K562 (cell line): ENCODE measurements around the gene ANKMY2. TPM values are rescaled to one million over a fixed set of nuclear protein-coding genes. Genes with fewer than 3 reads are reported as not detected.

Experiments
- ATAC-seq: fragments of 200-7000 bp; cut with Tn5 transposase; 3 replicates; pipeline ENCODE4 v1.9.1; 2020; ENCODE audit warnings: moderate library complexity
- BruUV-seq: library from RNA; stranded (reverse); fragments of 400-500 nt; replicated peaks from 2 replicates; lab custom pipeline; 2021; lab: Mats Ljungman, UMichigan
- CTCF ChIA-PET: fragments of 300-600 bp; formaldehyde crosslinking; extraction: SDS; loops from one replicate; lab custom pipeline; 2021; ENCODE audit warnings: low intra/inter-chr PET ratio; lab: Yijun Ruan, JAX
- POLR2A ChIA-PET: fragments of 300-600, 350-650 bp; sonication (Branson Sonifier 250); formaldehyde crosslinking; extraction: SDS; loops from one replicate; lab custom pipeline; 2021; ENCODE audit warnings: antibody characterized with exemption, inconsistent platforms; lab: Yijun Ruan, JAX
- DNase-seq, 4 experiments: peaks; one replicate each; pipeline versions ENCODE4 v3.0.0 to v3.0.0-alpha.2; 2011 to 2018; ENCODE audit warnings: low spot score in 3 of 4, mixed read lengths in 3 of 4; ENCODE audit errors: extremely low read depth in 1 of 4
- FAIRE-seq: peaks from 2 replicates; lab custom pipeline; 2011; peaks lifted over from hg19 to GRCh38; lab: Jason Lieb, UNC
- H2AFZ ChIP-seq: 2 replicates; pipeline ENCODE4 v1.6.0; 2011; ENCODE audit warnings: low read depth, low read length, control low read depth, inconsistent platforms
- H3K27ac ChIP-seq: fragments of 200-600 bp; 3 replicates; pipeline ENCODE4 v1.8.0; 2011; ENCODE audit warnings: low read depth, mild to moderate bottlenecking, control low read depth, inconsistent platforms, low read length, moderate library complexity, mixed read lengths; ENCODE audit errors: extremely low read depth
- H3K27me3 ChIP-seq, 2 experiments: fragments of 300-600 bp in 1 of 2; 2 replicates in 1 of 2; 3 replicates in 1 of 2; pipeline versions ENCODE4 v1.6.0 to v1.8.0; 2011; ENCODE audit warnings: inconsistent platforms in 2 of 2, low read length in 2 of 2, mild to moderate bottlenecking in 1 of 2, mixed read lengths in 1 of 2, moderate library complexity in 1 of 2; ENCODE audit not compliant: control insufficient read depth in 2 of 2, insufficient read depth in 2 of 2
- H3K36me3 ChIP-seq: fragments of 300-600 bp; 3 replicates; pipeline ENCODE4 v1.8.0; 2011; ENCODE audit warnings: mild to moderate bottlenecking, low read length, inconsistent platforms; ENCODE audit not compliant: control insufficient read depth, insufficient read depth
- H3K4me1 ChIP-seq, 2 experiments: fragments of 200-600 bp in 1 of 2; replicated peaks in 1 of 2; 2 replicates in 1 of 2; 3 replicates in 1 of 2; pipeline versions ENCODE4 v1.5.1 to v1.8.0; 2011; ENCODE audit warnings: inconsistent platforms in 2 of 2, low read length in 2 of 2, mild to moderate bottlenecking in 1 of 2, mixed read lengths in 1 of 2, moderate library complexity in 1 of 2; ENCODE audit not compliant: control insufficient read depth in 2 of 2, insufficient read depth in 2 of 2
- H3K4me2 ChIP-seq: 2 replicates; pipeline ENCODE4 v1.6.1; 2011; ENCODE audit warnings: low read length, control low read depth, inconsistent platforms, mixed read lengths; ENCODE audit not compliant: insufficient read depth
- H3K4me3 ChIP-seq: fragments of 200-600 bp; sonication (generic), shearing (Covaris generic); 2 replicates; pipeline ENCODE4 v1.5.1; 2016; ENCODE audit warnings: control low read depth, inconsistent platforms
- H3K79me2 ChIP-seq: fragments of 200-600 bp; 3 replicates; pipeline ENCODE4 v1.8.0; 2011; ENCODE audit warnings: low read length, inconsistent platforms; ENCODE audit not compliant: control insufficient read depth, insufficient read depth
- H3K9ac ChIP-seq, 2 experiments: 2 replicates each; pipeline versions ENCODE4 v1.6.0 to v1.6.1; 2011; ENCODE audit warnings: low read depth in 2 of 2, low read length in 2 of 2, control low read depth in 1 of 2, inconsistent platforms in 1 of 2, mild to moderate bottlenecking in 1 of 2, mixed read lengths in 1 of 2; ENCODE audit not compliant: insufficient read depth in 1 of 2
- H3K9me1 ChIP-seq: one replicate; pipeline ENCODE4 v1.6.0; 2011; ENCODE audit warnings: inconsistent platforms, mild to moderate bottlenecking, low read length, moderate library complexity; ENCODE audit not compliant: control insufficient read depth, insufficient read depth
- H3K9me3 ChIP-seq: replicated peaks from 2 replicates; pipeline ENCODE4 v1.5.1; 2011; ENCODE audit warnings: low read depth, low read length, inconsistent platforms; ENCODE audit not compliant: control insufficient read depth, insufficient read depth
- H4K20me1 ChIP-seq: replicated peaks from 2 replicates; pipeline ENCODE4 v1.6.1; 2011; ENCODE audit warnings: low read length, inconsistent platforms, mixed read lengths; ENCODE audit not compliant: control insufficient read depth, insufficient read depth
- CEBPG ChIP-seq, 3 experiments: fragments of 200-800 bp in 1 of 3; sonication (Bioruptor generic) in 1 of 3; sonication (generic) in 1 of 3; formaldehyde crosslinking in 1 of 3; IDR thresholded peaks in 2 of 3; conservative IDR thresholded peaks in 1 of 3; 2 replicates each; pipeline versions ENCODE4 v1.6.1 to v1.8.0; 2016 to 2022; ENCODE audit warnings: missing compliant biosample characterization in 2 of 3, missing genetic modification characterization in 2 of 3, mild to moderate bottlenecking in 1 of 3, missing genetic modification reagents in 1 of 3
- E2F8 ChIP-seq: fragments of 450-650 bp; IDR thresholded peaks from 2 replicates; pipeline ENCODE4 v1.7.1; 2018; ENCODE audit warnings: mild to moderate bottlenecking, low read depth; ENCODE audit not compliant: partially characterized antibody
- HOXB6 ChIP-seq: fragments of 250-450 bp; sonication (Bioruptor Pico); IDR thresholded peaks from 2 replicates; pipeline ENCODE4 v1.5.1; 2022; ENCODE audit warnings: mild to moderate bottlenecking, borderline replicate concordance
- MECOM ChIP-seq: fragments of 250-450 bp; sonication (Bioruptor Pico); IDR thresholded peaks from 2 replicates; pipeline ENCODE4 v1.8.0; 2022; ENCODE audit warnings: inconsistent platforms
- NCOA6 ChIP-seq: fragments of 450-650 bp; IDR thresholded peaks from 2 replicates; pipeline ENCODE4 v1.6.1; 2017; ENCODE audit warnings: mild to moderate bottlenecking
- OTX1 ChIP-seq: fragments of 450-650 bp; formaldehyde crosslinking; IDR thresholded peaks from 2 replicates; pipeline ENCODE4 v1.4.0; 2022; ENCODE audit warnings: mild to moderate bottlenecking
- TFE3 ChIP-seq: fragments of 450-650 bp; formaldehyde crosslinking; IDR thresholded peaks from 2 replicates; pipeline ENCODE4 v1.4.0; 2020; ENCODE audit warnings: mild to moderate bottlenecking, mixed read lengths
- ZBTB43 ChIP-seq: sonication (generic); formaldehyde crosslinking; IDR thresholded peaks from 2 replicates; pipeline ENCODE4 v1.8.0; 2023; ENCODE audit warnings: mild to moderate bottlenecking, missing genetic modification reagents
- ZMIZ1 ChIP-seq, 2 experiments: fragments of 150-350 bp in 1 of 2; IDR thresholded peaks; 2 replicates each; pipeline ENCODE4 v1.6.1; 2012 to 2016; ENCODE audit warnings: low read depth in 2 of 2, low read length in 2 of 2, mild to moderate bottlenecking in 1 of 2, moderate library complexity in 1 of 2
- ZNF444 ChIP-seq: fragments of 250-450 bp; sonication (Bioruptor Pico); IDR thresholded peaks from 2 replicates; pipeline ENCODE4 v1.4.0; 2020; ENCODE audit warnings: mild to moderate bottlenecking, moderate library complexity
- WGBS: fragments of 100-300 bp; shearing (Covaris generic); methylation state at CpG from one replicate; pipeline ENCODE4 v1.1.6; 2016; ENCODE audit warnings: low coverage, mixed read lengths; ENCODE audit not compliant: insufficient coverage; ENCODE audit errors: missing lambda C conversion rate; 5-methylcytosine and 5-hydroxymethylcytosine counted together
- in situ Hi-C: fragments of 300-500 bp; cut with MboI; formaldehyde crosslinking; loops from 4 replicates; pipeline ENCODE4 v1.15.0; 2018; ENCODE audit warnings: inconsistent platforms, mixed read lengths
- intact Hi-C: fragments of 100-400 bp; cut with micrococcal nuclease; formaldehyde crosslinking; loops from 2 replicates; pipeline ENCODE4 v1.14.2; 2022
- polyA plus RNA-seq, 8 experiments: library from polyadenylated mRNA; depleted of rRNA in 4 of 8; stranded (reverse) in 5 of 8; unstranded in 3 of 8; fragments of >200 nt; fragmentation: Nextera tagmentation in 2 of 8; fragmentation: Illumina TruSeq in 1 of 8; extraction: Ambion mirVana in 2 of 8; extraction: Trizol in 1 of 8; gene quantifications; 2 replicates each; pipeline versions ENCODE4 v1.2.1 to v1.2.3, GENCODE V29; 2011 to 2014; ENCODE audit warnings: inconsistent platforms in 1 of 8, missing spikeins in 1 of 8
- total RNA-seq, 7 experiments: library from RNA; depleted of rRNA in 6 of 7; stranded (reverse); fragments of >200 nt in 6 of 7; fragmentation: Illumina TruSeq in 2 of 7; extraction: Trizol in 2 of 7; gene quantifications; 2 replicates each; pipeline versions ENCODE4 v1.2.1 to v1.2.3, GENCODE V29; 2011 to 2021; ENCODE audit warnings: low replicate concordance in 1 of 7

The ANKMY2 gene
- total and polyA plus RNA-seq, 9 of the 15 experiments (the other 6 are each of a cell fraction or from before 2014, with no cell fraction given) = 38.9 to 71.5 (median 48.8) TPM

DNA sequence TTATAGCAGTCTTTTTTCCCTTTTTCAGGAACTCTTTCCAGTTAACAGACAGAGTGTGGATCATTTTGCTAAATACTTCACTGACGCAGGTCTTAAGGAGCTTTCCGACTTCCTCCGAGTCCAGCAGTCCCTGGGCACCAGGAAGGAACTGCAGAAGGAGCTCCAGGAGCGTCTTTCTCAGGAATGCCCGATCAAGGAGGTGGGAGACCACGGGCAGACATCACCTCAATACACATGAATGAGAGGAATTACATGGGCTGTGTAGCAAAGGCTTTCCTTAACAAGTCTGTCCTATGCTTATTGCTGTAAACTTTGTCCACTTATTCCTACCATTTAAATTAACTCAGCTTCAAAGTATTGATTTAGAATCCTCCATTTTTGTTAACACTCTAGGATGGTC is 49.3 kb upstream of the ANKMY2 start:
- Histone ChIP-seq H3K4me3 (no peak overlapping the region), H3K36me3 (peaks cover 100% of the 10 kb centered on the region), H2AFZ (no peak overlapping the region), H3K9ac (no peak overlapping the region), H3K27ac (no peak overlapping the region), H3K4me2 (no peak overlapping the region), H3K79me2 (no peaks in the 10 kb centered on the region), H3K9me3 (no peaks in the 10 kb centered on the region), H3K27me3 (no peaks in the 10 kb centered on the region), H3K4me1 (no peaks in the 10 kb centered on the region), H3K9me1 (no peaks in the 10 kb centered on the region), H4K20me1 (no peaks in the 10 kb centered on the region)
- no peak for DNase-seq
- CTCF ChIA-PET = interaction anchor here (2.6 kb wide), 1 partner anchor 223 kb away, joined by 32 read pairs; no protein-coding TSS in a partner anchor
- FAIRE-seq = no peak
- intact Hi-C loops = loop anchor here (2.0 to 10.0 kb wide), 4 partner anchors 48 to 580 kb away; partner anchors contain the start of genes AGR2, ANKMY2 and BZW2
- BruUV-seq = no TSS peak
- POLR2A ChIA-PET = interaction anchor here (0.5 kb wide), 1 partner anchor 34 kb away, joined by 3 read pairs; no protein-coding TSS in a partner anchor
- in situ Hi-C loops = loop anchor here (5.0 kb wide), 1 partner anchor 222 kb away; no protein-coding TSS in a partner anchor
- 94% methylated on average over 6 of the region's 6 CpGs for WGBS
- no peak for ATAC-seq
- TF ChIP-seq TFE3 (no peak), ZMIZ1 (IDR thresholded peaks at IDR 0.05; ENCODE audit: low read depth in 2 of 2, low read length in 2 of 2) (no peak), ZNF444 (CRISPR knock-in tag) (no peak), E2F8 (no peak), OTX1 (CRISPR knock-in tag) (no peak), ZBTB43 (CRISPR knock-in tag) (no peak), CEBPG (CRISPR knock-in tag; IDR thresholded peaks at IDR 0.05) (no peak), CEBPG (tag; conservative IDR thresholded peaks at IDR 0.05 in 1 of 2, IDR thresholded peaks at IDR 0.05 in 1 of 2) (no peak), NCOA6 (no peak), MECOM (no peak), HOXB6 (CRISPR knock-in tag) (no peak)
